GM21381 (cell line): ENCODE measurements around the gene ZNF724.
"Not testable (repeated sequence)": the region's sequence is repeated elsewhere in the genome, so short reads cannot be mapped to it uniquely, and the experiment has no call there.

Experiments
- ATAC-seq: cut with Tn5 transposase; IDR thresholded peaks from one replicate; pipeline ENCODE4 v1.9.1; 2021; ENCODE audit warnings: mild to moderate bottlenecking, moderate library complexity; ENCODE audit not compliant: unreplicated experiment

Gene ZNF724

DNA sequence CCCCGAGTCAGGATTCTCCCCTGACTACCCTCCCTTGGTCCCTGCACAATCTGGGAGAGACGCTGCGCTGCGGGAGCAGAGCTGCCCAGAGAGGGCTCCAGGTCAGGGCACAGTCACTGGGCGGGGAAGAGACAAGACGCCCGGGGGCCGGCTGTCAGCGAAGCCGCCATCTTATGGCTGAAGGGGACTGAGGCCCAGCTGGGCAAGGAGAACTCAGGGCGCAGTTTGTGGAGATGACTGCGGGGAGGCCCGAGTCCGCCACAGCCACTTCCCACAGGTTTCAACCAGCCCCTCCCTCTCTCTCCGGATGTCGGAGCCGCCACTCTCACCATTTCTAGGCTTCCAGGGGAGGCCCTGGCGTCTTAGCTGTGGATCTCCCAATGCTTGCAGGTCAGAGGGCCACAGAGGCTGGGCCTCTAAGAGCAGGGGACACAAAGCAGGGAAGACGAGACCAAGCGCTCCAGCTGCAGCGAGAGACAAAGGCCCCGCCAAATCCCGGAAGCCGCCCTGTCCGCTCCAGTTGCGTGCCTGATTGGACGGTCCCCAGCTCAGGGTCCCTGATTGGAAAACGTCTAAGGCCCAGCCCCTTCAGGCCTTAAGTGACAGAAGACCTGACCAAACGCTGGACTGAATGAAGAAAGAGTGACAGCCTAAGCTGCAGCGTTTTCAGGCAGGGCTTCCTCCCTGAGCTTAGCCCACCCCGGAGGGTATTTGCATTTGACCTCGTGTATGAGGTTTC is at the start of gene ZNF724:
Gene ZNF724 (minus strand): TSS at position 484 of the 739 bp plus-strand sequence. CDS start 152 bp downstream, at position 332.
- peak; percentile 99 for ATAC-seq

DNA sequence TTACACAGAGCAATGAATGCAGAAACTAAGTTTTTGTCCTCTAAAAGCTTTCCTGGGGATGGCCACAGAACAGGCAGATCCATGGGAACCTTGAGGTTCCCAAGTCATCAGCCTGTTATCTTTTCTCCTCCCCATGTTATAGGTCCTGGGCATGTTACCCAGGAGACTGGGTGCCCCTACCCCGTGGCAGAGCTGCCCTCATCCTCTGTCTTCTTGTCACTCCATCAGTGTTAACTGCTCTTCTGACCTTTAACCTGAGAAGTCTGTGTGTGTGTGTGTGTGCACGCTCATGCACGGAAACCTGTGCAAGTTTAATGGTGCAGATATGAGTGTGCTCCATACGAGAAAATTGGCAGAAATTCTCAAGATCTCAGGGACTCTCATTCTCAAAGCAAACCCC is 43.9 kb upstream of the ZNF724 start:
- no peak for ATAC-seq

DNA sequence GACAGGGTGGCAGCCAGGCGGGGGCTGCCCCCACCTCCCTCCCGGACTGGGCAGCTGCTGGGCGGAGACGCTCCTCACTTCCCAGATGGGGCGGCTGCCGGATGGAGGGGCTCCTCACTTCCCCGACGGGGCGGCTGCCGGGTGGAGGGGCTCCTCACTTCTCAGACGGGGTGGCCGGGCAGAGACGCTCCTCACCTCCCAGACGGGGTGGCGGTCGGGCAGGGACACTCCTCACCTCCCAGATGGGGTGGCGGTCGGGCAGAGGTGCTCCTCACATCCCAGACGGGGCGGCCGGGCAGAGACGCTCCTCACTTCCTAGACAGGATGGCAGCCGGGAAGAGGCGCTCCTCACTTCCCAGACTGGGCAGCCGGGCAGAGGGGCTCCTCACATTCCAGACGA is 39.8 kb upstream of the ZNF724 start:
- not testable (repeated sequence) for ATAC-seq

DNA sequence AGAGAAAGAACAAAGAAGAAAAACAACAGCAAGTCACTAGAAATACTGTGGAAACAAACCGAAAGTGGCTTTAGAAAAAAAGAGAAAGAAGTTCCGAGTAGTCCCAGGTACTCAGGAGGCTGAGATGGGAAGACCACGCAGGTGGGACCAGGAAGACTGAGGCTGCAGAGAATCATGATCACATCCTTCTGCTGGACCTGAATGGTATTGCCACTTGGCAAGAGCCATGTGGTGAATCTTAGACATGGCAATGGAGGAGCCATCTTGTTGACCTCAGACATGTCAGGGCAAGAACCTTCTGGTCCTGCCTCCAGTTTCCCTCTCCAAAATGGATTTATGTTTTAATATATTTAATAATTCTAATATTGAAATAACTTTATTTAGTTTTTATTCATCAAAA is 37.4 kb upstream of the ZNF724 start:
- ATAC-seq: no peak

DNA sequence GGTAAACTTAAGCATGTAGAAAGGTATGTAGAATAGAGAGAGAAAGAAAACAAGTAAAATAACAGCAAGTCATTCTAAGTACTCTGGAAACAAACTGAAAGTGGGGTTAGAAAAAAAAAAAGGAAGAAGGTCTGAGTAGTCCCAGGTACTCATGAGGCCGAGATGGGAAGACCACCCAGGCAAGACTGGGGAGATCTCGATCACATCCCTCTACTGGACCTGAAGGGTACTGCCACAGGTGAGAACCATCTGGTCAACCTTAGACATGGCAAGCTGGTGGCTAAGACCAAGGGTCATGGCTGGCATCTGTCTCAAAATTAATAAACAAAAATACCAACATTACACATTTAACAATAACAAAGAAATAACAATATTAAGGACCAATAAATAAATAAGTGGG is 36.3 kb upstream of the ZNF724 start:
- no peak for ATAC-seq

DNA sequence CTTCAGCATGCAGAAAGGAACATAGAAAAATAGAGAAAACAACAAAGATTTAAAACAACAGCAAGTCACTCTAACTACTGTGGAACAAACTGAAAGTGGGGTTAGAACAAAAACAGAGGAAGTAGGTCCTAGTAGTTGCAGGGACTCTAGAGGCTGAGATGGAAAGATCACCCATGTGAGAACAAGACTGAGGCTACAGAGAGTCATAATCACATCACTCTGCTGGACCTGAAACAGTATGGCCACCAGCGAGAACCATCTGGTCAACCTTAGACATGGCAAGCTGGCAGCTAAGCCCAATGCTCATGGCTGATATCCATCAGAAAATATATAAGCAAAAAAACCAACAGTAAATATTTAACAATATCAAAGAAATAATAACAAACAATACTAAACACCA is 35.8 kb upstream of the ZNF724 start:
- ATAC-seq: no peak

DNA sequence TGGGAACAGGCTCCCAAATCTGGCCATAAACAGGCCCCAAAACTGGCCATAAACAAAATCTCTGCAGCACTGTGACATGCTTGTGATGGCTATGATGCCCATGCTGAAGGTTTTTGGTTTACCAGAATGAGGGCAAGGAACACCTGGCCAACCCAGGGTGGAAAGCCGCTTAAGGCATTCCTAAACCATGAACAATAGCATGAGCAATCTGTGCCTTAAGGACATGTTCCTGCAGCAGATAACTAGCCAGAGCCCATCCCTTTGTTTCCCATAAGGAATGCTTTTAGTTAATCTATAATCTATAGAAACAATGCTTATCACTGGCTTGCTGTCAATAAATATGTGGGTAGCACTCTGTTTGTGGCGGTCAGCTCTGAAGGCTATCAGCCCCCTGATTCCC is 35.1 kb upstream of the ZNF724 start:
- not testable (repeated sequence) for ATAC-seq

DNA sequence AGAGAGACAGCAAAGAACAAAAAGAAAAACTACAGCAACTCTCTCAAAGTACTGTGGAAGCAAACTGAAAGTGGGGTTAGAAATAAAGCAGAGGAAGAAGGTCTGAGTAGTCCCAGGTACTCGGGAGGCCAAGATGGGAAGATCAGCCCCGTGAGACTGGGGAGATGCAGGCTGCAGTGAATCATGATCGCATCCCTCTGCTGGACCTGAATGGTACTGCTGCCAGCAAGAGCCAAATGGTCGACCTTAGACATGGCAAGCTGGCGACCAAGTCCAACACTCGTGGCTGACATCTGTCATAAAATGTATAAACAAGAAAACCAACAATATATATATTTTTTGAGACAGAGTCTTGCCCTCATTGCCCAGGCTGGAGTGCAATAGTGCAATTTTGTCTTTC is 33.7 kb upstream of the ZNF724 start:
- ATAC-seq: no peak

DNA sequence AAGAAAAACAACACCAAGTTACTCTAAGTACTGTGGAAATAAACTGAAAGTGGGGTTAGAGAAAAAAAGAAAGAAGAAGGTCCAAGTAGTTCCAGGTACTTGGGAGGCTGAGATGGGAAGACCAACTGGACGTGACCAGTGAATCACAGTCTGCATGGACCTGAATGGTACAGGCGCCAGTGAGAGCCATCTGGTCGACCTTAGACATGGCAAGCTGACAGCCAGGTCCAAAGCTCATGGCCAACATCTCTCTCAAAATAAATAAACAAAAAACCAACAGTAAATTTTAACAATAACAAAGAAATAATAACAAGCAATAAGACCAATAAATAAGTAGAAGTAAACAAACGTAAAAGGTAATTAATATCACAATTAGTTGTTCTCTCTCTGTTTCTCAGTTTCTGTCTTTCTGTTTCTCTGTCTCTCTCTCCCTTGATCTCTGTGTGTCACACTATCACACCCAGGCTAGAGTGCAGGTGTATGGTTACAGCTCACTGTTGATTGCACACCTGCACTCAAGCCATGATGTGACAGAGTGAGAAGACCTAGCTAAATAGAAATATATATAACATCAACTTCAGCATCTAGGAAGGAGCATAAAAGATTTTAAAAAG is 31.6 kb upstream of the ZNF724 start:
- no peak for ATAC-seq

DNA sequence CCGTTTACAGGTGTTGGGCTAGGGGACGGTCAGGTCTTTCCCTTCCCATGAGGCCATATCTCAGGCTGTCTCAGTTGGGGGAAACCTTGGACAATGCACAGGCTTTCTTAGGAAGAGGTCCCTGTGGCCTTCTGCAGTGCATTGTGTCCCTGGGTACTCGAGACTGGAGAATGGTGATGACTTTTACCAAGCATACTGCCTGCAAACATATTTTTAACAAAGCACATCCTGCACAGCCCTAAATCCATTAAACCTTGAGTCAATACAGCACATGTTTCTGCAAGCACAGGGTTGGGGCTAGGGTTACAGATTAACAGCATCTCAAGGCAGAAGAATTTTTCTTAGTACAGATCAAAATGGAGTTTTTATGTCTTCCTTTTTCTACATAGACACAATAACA is 27.9 kb upstream of the ZNF724 start:
- not testable (repeated sequence) for ATAC-seq

DNA sequence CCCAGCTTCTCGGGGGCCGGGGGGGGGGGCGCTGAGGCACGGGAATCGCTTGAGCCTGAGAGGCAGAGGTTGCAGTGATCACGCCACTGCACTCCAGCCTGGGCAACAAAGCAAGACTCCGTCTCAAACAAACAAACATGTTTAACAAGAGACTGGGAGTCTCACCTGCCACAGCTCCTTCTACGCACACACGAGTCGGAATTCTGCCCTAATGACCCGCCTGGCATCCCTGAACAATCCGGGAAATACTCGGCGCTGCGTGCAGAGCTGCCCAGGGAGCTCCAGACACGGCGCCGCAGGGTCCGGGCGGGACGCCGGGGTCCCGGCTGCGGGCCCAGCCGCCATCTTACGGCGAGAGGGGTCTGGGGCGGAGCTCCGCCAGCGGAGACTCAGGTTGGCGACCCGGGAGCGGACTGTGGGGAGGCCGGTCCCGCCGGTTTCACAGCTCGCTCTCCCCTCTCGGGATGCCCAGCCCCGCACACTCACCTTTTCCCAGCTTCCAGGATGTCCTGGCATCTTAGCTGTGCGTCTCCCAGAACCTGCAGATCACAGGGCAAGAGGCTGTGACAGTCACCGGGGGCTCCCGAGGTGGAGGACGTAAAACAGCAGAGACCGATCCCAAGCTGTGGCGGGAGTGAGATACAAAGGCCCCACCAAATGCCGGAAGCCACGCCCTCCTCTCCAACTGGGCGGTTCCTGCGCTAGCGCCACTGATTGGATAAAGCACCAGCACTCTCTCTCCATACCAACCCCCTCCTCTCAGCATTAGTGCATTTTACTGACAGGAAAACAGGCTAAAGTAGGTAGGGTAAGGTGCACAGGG is 23.6 kb upstream of the ZNF724 start:
- ATAC-seq: peak; percentile 98

DNA sequence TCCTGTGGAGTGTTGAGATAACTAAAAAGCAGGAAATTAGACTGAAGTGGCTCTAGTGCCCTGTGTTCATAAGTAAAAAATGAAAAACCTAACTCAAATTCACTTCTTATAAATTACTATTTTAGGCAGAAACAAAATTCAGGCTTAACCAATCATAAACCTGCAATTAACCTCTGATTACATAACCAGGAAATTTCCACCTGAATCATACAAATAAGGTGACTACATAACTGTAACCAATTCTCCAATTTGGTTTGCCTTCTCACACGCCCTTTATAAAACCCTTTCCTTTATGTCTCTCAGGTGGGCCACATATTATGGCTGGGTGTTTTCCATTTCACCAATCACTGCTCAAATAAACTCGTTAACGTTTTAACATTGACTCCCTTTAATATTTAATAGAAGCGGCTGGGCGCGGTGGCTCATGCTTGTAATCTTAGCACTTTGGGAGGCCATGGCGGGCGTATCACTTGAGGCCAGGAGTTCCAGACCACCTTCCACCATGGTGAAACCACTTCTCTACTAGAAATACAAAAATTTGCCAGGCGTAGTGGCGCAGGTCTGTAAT is 22.9 kb upstream of the ZNF724 start:
- ATAC-seq: no peak

DNA sequence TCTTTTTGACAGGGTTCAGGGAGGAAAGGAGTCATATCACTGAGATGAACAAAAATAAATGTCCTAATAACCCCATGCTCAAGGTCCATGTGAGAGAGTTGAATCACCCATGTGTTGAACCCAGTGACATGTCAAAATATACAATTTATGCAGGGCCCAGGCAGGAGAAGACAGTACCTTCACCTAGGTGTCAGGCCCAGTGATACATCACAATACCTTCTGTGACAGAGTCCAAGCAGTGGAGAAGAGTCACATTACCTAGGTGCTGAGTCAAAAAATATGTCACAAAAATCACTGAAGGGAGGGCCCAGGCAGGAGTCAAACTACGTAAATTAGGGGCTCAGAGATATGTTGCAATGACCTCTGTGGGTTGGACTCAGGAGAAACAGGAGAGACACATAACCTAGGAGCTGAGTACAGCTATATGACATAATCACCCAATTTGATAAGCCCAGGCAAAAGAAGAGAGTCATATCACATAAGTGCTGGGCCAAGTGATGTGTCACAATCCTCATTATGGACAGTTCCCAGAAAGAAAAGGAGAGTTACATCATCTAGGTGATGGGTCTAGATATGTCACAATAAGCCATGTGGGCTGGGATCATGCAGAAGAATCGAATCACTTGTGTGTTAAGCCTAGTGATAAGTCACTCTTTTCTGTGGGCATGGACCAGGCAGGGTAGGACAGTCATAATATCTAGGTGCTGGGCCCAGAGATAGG is 13.8 kb upstream of the ZNF724 start:
- ATAC-seq: no peak

DNA sequence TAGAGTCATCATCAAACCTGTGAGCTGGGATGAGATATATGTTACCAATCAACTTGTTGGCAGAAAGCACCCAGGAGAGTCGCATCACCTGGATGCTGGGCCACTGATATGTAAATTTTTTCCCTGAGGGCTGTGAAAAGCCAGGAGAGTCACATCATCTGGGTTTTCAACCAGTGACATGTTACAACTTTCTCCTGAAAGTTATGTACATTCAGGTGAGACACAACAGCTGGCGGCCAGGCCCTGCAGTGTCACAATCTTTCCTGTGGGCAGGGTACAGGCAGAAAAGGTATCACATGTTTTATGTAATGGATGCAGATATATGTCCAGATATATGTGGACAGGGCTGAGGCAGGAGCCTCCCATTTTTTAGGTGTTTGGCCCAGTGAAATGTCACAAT is 13.2 kb upstream of the ZNF724 start:
- no peak for ATAC-seq

DNA sequence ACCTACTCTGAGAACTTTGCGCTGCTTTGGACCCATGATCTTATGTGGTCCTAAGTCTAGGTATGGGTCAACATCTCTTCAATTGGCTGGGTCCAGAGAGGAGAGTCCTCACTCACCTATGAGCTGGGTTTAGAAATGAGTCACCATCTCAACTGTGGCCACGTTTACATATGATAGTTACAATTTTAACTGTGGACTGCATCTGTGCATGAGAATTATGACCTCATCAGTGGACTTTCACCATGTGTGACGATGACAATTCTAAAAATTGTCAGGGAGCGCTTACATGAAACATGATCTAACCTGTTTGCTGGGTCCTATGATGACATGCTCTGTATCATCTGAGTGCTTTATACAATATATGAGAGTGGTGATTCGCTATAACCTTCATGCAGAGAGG is 12.7 kb upstream of the ZNF724 start:
- no peak for ATAC-seq

DNA sequence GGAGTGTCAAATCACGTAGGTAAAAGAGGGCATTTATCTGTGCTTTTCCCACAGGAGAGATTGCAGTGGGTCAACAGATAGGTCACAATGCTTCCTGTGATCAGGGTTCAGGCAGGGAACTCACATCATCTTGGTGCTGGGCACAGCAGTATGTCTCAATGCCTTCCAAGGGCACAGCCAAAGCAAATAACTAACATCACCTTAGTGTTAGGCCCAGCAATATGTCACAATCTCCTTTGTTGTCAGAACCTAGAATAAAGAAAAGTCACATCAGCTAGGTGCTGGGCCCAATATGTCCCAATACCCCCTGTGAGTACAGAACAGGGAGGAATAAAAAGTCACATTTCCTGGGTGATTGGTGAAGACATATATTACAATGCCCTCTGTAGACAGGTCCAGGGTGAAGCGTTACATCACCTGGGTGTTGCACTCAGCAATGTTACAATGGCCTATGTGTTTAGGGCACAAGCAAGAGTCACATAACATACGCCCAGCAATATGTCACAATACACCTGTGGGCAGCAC is 11.4 kb upstream of the ZNF724 start:
- ATAC-seq: no peak

DNA sequence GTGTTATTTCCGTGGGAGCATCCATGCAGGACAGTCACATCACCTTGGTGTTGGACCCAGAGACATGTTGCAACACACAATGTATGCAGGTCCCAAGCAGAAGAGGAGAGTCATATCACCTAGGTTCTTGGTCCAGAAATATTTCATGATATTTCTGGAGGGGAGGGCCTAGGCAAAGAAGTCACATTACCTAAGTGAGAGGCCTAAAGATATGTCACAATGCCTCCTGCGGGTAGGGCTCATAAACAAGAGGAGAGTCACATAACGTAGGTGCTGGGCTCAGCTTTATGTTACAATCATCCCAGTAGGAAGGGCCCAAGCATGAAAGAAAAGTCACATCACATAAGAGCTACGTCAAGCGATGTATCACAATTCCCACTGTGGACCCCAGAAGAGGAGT is 10.8 kb upstream of the ZNF724 start:
- ATAC-seq: no peak

DNA sequence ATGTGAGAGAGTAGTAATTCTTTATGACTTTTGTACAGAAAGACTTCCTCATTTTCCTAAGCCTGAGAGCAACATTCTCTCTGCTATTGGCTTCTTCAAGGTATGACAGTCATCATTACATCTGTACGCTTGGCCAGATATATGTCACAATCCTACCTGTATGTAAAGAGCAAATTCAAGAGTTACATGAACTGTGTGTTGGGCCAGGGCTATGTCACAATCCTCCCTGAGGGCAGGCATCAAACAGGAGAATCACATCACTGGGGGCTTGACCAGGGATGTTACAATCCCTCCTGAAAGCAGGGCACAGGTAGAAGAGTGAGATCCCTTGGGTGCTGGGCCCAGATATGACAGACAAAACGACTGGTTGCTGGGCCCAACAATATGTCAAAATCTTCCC is 9.8 kb upstream of the ZNF724 start:
- ATAC-seq: no peak

DNA sequence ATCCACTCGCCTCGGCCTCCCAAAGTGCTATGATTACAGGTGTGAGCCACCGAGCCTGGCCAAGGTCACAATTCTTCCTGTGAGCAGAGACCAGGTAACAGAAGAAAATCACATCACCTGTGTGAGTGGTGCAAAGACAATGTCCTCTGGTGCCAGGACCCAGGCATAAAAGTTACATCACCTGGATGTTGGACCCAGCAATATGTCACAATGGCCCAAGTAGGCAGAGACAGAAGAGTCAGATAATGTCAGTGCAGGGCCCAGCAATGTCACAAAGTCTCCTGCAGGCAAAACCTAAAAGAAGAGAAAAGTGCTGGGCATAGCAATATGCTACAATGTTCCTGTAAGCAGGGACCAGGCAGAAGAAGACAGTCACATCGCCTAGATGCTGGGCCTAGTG is 5.5 kb upstream of the ZNF724 start:
- ATAC-seq: no peak

DNA sequence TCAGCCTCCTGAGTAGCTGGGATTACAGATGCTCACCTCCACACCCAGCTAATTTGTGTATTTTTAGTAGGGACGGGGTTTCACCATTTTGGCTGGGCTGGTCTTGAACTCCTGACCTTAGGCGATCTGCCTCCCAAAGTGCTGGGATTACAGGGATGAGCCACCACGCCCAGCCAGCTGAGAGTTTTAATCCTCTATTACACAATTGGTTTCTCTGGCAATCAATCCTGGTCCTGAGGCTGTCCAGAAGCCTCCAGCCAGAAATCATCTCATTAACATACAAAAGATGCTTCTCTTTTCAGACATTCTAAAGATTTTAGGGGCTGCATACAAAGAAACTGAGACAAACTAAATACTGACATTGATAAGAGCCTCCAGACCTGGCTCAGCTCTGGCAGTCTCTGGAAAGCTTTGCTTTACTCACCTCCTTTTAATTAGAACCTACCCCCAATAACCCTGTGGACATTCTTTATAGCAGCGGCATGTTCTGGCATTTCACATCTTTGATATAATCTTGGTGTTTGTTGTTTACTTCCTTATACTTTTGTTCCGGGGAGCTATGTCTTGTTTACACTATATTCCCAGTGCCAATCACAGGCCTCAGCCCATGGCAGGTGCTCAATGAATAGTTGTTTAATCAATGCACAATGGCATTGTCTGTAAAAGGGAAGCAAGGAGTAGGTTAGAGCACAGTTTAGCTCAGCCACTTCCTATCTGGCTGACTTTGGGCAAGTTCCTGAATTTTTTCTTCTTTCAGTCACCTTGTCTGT is 4.1 kb upstream of the ZNF724 start:
- no peak for ATAC-seq
